K562 treated with DMSO at 1 percent for 24 hours (cell line): Measurements from ENCODE around the gene TGIF1. TPM values are rescaled to one million over a fixed set of nuclear protein-coding genes. Genes with fewer than 3 reads are reported as not detected.

ENCODE experiments used
- total RNA-seq: library from RNA; unstranded; fragments of 300-600 nt; gene quantifications from 2 replicates; pipeline ENCODE4 v1.2.3, GENCODE V29; 2022; ENCODE audit warnings: low read depth; ENCODE audit not compliant: insufficient read depth

Gene TGIF1
- total RNA-seq, result 40.7 and 41.1 TPM in 2 replicates

GRCh38 chr18:3450012-3450798 is at the start of gene TGIF1:
Gene TGIF1 (plus strand): TSS chr18:3450172. CDS start chr18:3450490, 318 bp downstream.

Other genes with a start within 250 kb of the TGIF1 start
- 1.9 and 2.1 TPM in 2 replicates for gene MYOM1, start 230.2 kb upstream of the TGIF1 start, total RNA-seq
- 306 and 338 TPM in 2 replicates for gene MYL12A, start 202.4 kb upstream of the TGIF1 start, total RNA-seq
- 264 and 283 TPM in 2 replicates for gene MYL12B, start 188.0 kb upstream of the TGIF1 start, total RNA-seq